ENCODE results near the gene GLI3. TPM values are rescaled to one million over a fixed set of nuclear protein-coding genes. Genes with fewer than 3 reads are reported as not detected.

The GLI3 gene
- total RNA-seq, 1 experiment from 2014 or later, result 45.0 TPM

- H2AFZ ChIP-seq (ENCODE audit: low read length), result no peak overlapping the region
- no peak overlapping the region for H3K9ac ChIP-seq (ENCODE audit: extremely low read depth, insufficient read length, low read length)
- no peaks in the 10 kb centered on the region for H4K20me1 ChIP-seq (ENCODE audit: control insufficient read depth, insufficient read depth, insufficient read length)
- WGBS (ENCODE audit: extremely low coverage, insufficient read length, low lambda C conversion rate), result no CpG with 5 or more reads among the region's 16 CpGs
- no peak overlapping the region for H3T11ph ChIP-seq (ENCODE audit: low read length)
- H2BK15ac ChIP-seq (ENCODE audit: low read depth, low read length), result no peak overlapping the region
- H3K27ac Mint-ChIP-seq, result no peak overlapping the region
- no peak overlapping the region for H4K91ac ChIP-seq (ENCODE audit: insufficient read length, low read depth, low read length)
- no peak overlapping the region for H3K4ac ChIP-seq (ENCODE audit: low read depth, low read length)
- no peaks in the 10 kb centered on the region for H3K27me3 ChIP-seq (ENCODE audit: insufficient read depth, low read length)
- no peaks in the 10 kb centered on the region for H3K79me2 ChIP-seq (ENCODE audit: insufficient read depth, low read length)
- H2BK12ac ChIP-seq (ENCODE audit: insufficient read length, low read depth, low read length), result no peak overlapping the region
- H4K5ac ChIP-seq (ENCODE audit: insufficient read length, low read depth, low read length), result no peak overlapping the region
- TF ChIP-seq CTCF (conservative IDR thresholded peaks at IDR 0.05), result no peak
- H3K23me2 ChIP-seq (ENCODE audit: insufficient read length, low read depth, low read length, poor library complexity, severe bottlenecking), result no peaks in the 10 kb centered on the region
- peak overlapping the region in 1 of 2 experiments; percentile 12; a peak in 2 of 5 replicates for H3K4me3 Mint-ChIP-seq
- H2BK20ac ChIP-seq (ENCODE audit: low read depth, low read length, poor library complexity, severe bottlenecking), result no peak overlapping the region
- H3K36me3 Mint-ChIP-seq (ENCODE audit: insufficient read depth in 1 of 3, low read depth in 3 of 3), result no peaks in the 10 kb centered on the region
- peaks cover 30 to 31% of the 10 kb centered on the region in 2 experiments for H3K4me1 Mint-ChIP-seq
- no peak overlapping the region for H3K23ac ChIP-seq (ENCODE audit: insufficient read length, low read depth, low read length)
- no peak overlapping the region; the same call in 1 of the 2 replicates for H3K14ac ChIP-seq (ENCODE audit: insufficient read depth, low read length)
- H3K27ac ChIP-seq (ENCODE audit: insufficient read length, low read depth, low read length), result no peak overlapping the region
- no peaks in the 10 kb centered on the region for H3K79me1 ChIP-seq (ENCODE audit: insufficient read depth, low read depth, low read length, poor library complexity, severe bottlenecking)
- no peak overlapping the region for H2BK5ac ChIP-seq (ENCODE audit: insufficient read length, low read length)
- no peaks in the 10 kb centered on the region; the same call in 1 of the 2 replicates for H3K4me1 ChIP-seq (ENCODE audit: insufficient read depth, low read length)
- no peaks in the 10 kb centered on the region for H3K9me3 ChIP-seq (ENCODE audit: control insufficient read depth, low read depth, low read length)
- H2AK5ac ChIP-seq (ENCODE audit: insufficient read length, low read length), result no peak overlapping the region
- DNase-seq, result peak; percentile 76
- peaks cover 2% of the 10 kb centered on the region for H3K27me3 Mint-ChIP-seq (ENCODE audit: low read depth)
- H3K9me3 Mint-ChIP-seq, result no peaks in the 10 kb centered on the region
- peak overlapping the region; percentile 4 for H3K18ac ChIP-seq (ENCODE audit: insufficient read length, low read depth, low read length)
- no peak overlapping the region for H2BK120ac ChIP-seq (ENCODE audit: low read depth, low read length, poor library complexity, severe bottlenecking)
- no peak overlapping the region for H3K4me2 ChIP-seq (ENCODE audit: insufficient read depth, insufficient read length, low read length)
- no peak overlapping the region for H3K56ac ChIP-seq (ENCODE audit: insufficient read length, low read depth, low read length)
- no peak overlapping the region for H4K8ac ChIP-seq (replicated peaks; ENCODE audit: insufficient read length, low read depth, low read length)
Observed at GRCh38 chr7:41955893-41956675, 280.9 kb downstream of the GLI3 start.
